ENCODE results near the gene PRSS21. TPM values are rescaled to one million over a fixed set of nuclear protein-coding genes. Genes with fewer than 3 reads are reported as not detected.

PRSS21 gene
- total RNA-seq, 1 donor from 2014 or later: not detected

DNA sequence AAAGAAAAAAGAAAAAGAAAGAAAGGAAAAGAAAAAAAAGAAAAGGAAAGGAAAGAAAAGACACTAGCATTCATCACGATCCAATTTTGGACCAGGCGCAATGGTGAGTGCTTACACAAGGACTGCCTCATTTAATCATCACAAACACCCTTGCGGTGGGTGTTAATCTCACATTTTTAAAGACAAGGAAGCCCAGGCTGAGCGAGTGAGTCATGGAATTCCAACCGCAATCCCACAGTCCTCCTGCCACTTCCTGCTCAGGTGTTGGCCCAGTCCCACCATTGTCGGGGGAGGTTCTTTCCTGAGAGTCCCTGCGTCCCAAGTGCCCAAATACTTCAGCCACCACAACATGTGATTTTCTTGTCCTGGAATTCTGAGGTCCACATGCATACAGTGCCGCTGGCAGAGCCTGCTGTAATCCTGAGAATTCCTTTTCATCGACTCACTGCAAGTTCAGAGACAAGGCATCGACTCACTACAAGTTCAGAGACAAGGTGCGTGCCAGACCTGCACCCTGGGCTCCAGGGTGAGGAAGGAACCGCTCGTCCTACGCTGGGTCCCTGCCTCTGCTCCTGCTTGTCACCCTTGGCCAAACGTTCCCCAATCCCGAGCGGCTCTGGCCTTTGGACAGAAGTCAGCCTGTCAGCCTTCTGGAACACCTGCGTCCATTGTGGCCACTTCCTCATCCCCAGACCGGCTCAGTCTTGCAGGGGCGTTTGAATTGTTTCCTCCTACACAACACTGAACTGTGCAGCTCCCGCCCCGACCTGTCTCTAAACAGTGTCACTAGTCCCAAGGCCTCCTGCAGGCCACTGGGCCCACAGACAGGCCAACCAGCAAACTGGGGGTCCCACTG is 18.8 kb downstream of the PRSS21 start:
- no peak for ATAC-seq
- intact Hi-C loops (cut with micrococcal nuclease): no loop called here
- peak; percentile 13 for DNase-seq

GRCh38 chr16:2836646-2837508 is 19.8 kb downstream of the PRSS21 start:
- intact Hi-C loops (cut with micrococcal nuclease): no loop called here
- DNase-seq (peak; percentile 2), ATAC-seq (no peak)

DNA sequence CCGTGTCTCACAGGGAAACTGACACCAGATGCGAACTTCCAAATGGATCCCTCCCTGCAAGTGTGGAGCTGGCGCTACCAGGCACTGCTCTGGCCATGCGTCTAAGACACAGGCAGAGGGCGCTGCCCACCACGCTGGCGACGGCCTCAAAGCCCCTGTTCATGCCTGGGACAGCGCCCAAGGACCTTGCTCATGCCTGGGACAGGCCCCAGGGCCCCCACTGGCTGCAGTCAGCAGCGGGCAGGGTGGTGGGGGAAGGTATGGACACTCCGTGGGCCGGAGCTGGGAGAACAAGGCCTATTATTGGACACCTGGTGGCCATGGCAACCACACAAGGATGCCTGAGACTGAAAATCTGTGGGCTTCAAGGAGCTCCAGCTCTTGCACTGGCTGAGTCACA is 21.9 kb downstream of the PRSS21 start:
- ATAC-seq (peak; percentile 84), DNase-seq (peak; percentile 75)
- intact Hi-C loops (cut with micrococcal nuclease): no loop called here

DNA sequence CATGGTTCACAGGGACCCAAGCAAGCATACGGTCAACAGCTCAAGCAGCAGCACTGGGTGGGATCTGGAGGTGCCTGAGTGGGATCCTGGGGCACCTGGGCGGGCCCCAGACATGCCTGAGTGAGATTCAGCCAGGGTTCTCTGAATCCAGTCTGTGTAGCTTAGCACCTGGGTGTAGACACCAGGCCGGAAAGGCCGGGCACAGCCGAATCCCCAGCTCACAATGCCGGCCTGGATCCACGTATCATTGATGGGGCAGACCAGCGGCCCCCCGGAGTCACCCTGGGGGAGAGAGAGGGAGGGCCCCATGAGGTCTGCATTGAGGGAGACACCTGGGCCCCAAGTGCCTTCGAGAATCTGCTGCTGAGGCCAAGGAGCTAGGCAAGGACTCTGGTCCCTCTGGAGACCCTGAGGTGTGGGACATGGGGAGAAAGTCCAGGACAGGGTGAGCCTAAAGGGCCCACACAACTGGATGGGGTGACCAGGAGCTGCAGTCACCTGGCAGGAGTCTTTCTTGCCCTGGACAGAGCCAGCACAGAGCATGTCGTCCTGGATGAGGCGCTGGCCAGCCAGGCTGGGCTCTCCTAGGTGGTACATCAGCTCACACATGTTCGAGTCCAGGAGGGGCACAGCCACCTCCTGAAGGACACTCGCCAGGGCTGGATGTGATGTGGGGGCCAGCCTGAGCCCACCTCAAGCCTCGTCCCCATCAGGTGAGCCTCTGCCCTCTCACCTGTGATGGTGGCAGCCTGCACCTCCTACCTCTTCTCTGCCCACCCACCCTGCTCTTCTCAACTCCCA is 22.8 kb downstream of the PRSS21 start:
- intact Hi-C loops (cut with micrococcal nuclease): no loop called here
- ATAC-seq: no peak
- DNase-seq: no peak

- DNase-seq: no peak
- ATAC-seq: no peak
- intact Hi-C loops (cut with micrococcal nuclease): no loop called here
Observed at GRCh38 chr16:2840914-2841313, 23.9 kb downstream of the PRSS21 start.

- ATAC-seq: no peak
- intact Hi-C loops (cut with micrococcal nuclease): no loop called here
- DNase-seq: no peak
Observed at GRCh38 chr16:2841606-2842339, 24.7 kb downstream of the PRSS21 start.

DNA sequence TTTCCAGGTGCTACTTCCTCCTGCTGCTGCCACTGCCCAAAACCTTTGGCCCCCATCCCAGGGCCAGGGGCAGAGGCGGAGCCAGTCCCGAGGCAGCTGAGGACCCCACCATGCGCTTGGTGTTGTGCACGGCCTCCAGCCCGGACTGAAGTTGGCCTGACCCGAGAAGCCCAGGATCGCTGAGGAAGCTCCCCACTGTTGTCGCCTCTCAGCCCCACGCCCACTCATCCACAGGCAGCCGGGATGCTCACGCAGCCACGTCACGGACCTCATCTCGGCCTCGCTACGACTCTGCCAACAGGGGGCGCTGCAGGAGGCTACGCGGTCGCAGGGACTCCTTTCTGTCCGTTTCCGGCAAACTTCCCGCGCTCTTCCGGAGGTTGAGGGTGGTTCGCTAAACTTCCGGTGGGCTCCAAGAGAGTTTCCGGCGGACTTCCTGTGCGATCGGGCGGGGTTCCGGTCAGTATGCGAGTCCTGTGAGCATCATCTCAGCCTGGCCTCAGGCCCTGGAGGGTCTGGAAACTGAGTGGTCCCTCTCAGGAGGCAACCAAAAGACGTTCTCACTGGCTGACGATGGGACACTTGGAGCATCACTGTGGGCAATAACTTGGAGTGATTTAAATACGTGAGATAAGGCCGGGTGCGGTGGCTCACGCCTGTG is 25.4 kb downstream of the PRSS21 start:
- DNase-seq: peak; percentile 49
- no peak for ATAC-seq
- intact Hi-C loops (cut with micrococcal nuclease): no loop called here

GRCh38 chr16:2843526-2843925 is 26.5 kb downstream of the PRSS21 start:
- DNase-seq: no peak
- intact Hi-C loops (cut with micrococcal nuclease): no loop called here
- ATAC-seq: no peak

DNA sequence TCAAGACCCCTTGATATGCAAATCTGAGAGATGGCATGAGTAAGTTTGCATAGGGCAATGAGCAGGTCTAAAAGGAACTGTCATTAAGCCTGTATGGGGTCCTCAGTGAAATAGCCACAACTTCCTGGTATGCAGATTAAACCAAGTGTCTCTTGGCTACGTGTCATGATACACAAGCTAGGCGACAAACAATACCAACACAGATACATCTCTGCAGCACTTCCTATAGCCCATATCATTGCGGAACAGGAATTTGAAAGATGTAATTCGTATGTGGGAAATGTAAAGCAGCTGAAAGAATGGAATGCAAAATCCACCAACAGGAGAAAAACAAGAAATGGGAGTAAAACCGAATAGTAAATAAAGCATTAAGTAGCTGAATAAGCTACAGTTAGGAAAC is 28.1 kb downstream of the PRSS21 start:
- DNase-seq (no peak), ATAC-seq (no peak)
- intact Hi-C loops (cut with micrococcal nuclease): no loop called here

- intact Hi-C loops (cut with micrococcal nuclease): no loop called here
- ATAC-seq (no peak), DNase-seq (no peak)
Observed at GRCh38 chr16:2846511-2847310, 29.7 kb downstream of the PRSS21 start.

DNA sequence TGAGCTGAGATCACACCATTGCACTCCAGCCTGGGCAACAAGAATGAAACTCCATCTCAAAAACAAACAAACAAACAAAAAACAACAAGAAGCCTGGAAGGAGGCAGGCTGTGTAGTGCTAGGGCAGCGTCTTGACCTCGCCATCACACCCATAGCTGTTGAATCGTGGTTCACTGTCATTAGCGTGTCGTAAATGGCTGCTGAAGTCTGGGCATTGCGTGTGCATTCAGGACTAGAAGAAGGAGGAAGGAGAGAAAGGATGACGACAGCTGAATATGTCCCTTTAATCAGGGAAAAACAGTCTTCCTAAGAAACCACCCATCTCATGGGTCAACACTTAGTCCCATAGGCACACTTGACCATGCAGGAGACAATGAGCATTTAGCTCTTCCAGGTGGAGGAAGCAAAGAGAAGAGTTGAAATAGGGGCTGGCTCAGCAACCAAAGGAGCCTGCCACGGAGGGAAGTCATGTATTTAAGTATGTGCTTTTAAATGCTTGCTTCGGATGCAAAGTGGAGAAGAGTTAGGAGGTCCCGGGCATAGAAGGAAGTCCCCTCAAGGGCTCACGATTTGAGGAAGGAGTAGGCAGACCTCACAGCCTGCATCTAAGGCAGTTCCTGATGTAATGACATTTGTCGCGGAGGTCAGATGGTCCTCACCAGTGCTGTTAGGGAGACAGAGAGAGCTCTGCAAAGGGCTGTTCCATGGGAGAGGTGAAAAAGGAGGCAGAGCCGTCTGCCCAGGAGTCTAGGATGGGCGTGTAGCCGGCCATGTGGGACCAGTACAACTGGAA is 32.1 kb downstream of the PRSS21 start:
- ATAC-seq (no peak), DNase-seq (no peak)
- intact Hi-C loops (cut with micrococcal nuclease): no loop called here

DNA sequence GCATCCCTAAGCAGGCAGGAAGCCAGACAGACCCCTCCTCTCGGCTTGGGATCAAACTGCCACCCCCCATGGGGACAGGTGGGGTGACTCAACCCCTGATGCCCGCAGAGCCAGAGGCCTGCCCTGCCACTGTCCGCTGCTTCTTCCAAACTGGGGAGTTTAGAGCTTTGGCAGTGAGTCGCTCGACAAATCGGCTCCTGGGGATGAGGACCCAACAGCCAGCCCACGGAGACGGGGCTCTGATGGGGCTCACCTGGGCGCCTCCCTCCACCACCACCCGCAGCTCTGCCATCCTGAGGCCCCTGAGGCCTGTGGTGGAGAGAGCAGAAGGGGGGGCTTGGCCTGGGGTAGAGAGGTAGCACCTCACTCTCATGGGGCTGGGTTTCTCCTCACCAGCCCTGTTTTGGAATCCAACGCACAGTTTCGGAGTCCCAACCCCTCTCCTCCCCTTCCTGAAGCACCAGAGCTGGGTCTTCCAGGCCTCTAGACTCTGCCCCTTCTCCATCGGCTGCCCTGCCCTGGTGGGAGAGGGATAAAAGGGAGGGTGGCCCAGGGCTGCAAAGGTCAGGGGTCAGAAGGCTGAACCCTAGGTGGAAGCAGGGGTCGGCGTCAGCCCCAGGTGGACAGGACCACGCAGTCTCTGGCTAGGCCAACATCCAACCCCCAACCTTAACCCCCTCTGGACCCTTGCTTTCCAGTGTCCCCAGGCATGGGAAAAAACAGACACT is 35.1 kb downstream of the PRSS21 start:
- no peak for DNase-seq
- intact Hi-C loops (cut with micrococcal nuclease): no loop called here
- ATAC-seq: no peak

GRCh38 chr16:2852731-2853507 is 35.9 kb downstream of the PRSS21 start:
- intact Hi-C loops (cut with micrococcal nuclease): no loop called here
- DNase-seq (no peak), ATAC-seq (no peak)

GRCh38 chr16:2853531-2854073 is 36.6 kb downstream of the PRSS21 start:
- ATAC-seq (no peak), DNase-seq (no peak)
- intact Hi-C loops (cut with micrococcal nuclease): no loop called here

- DNase-seq (no peak), ATAC-seq (no peak)
- intact Hi-C loops (cut with micrococcal nuclease): no loop called here
Observed at GRCh38 chr16:2854700-2855309, 37.8 kb downstream of the PRSS21 start.
